Measurements from ENCODE around the gene SEC22A.

The SEC22A gene

DNA sequence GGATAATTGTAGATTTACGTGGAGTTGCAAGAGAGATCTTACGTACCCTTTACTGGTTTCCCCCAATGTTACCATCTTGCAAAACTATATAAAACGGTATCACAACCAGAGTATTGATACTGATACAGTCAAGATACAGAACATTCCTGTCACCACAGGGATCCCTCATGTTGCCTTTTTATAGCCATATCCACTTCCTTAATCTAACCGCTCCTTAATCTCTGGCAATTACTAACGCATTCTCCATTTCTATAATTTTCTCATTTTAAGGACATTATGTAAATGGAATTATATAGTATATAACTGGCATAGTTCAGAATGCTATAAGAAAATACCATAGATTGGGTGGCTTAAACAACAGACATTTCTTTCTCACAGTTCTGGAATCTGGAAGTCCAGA is 61.1 kb downstream of the SEC22A start:
- DNase-seq (ENCODE audit: low read depth, low spot score) = no peak

DNA sequence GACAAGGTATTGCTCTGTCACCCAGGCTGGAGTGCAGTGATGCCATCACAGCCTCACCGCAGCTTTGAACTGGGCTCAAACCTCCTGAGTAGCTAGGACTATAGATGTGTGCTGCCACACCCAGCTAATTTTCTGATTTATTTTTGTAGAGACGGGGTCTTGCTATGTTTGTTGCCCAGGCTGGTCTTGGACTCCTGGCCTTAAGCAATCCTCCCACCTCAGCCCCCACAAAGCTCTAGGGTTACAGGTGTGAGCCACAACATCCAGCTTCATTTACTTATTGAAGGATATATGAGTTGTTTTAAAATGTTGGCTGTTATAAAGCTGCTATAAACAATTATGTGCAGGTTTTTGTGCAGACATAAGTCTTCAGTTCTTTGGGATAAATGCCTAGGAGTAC is 62.2 kb downstream of the SEC22A start:
- DNase-seq (ENCODE audit: low read depth, low spot score) = no peak

DNA sequence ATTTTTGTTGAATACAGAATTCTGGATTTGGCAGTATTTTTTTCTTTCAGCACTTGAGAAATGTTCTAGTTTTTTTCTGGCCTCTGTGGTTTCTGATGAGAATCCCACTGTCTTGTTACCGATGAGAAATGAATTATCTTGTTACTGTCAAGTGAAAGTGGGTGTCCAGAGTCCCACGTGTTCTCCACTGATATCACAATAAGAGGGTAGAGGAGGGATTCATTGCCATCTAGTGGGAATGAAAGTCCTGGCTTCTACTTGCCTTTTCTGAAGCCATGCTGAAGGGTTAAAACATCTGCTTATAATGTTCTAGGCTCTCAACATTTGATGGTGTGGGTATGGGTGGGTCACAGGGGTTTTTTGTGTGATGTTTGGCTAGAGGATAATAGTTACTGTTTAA is 66.1 kb downstream of the SEC22A start:
- DNase-seq (ENCODE audit: low read depth, low spot score) = no peak

DNA sequence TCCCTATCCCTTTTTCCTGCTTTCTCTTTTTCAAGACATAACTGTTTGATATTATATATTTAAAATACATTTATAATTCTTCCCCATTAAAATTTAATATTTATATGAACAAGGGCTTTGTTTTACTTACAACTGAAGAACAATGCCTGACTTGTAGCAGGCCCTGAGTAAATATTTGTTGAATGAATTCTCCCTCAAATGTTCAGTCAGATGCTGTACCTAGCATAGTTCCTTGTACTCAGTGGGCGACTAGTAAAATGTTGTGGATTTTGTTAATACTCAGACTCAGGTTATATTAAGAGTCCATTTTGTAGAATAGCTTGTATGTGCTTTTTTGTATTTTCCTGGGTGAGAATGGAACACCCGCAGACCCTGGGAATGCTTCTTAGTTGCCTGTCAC is 69.1 kb downstream of the SEC22A start:
- no peak for DNase-seq (ENCODE audit: low read depth, low spot score)

DNA sequence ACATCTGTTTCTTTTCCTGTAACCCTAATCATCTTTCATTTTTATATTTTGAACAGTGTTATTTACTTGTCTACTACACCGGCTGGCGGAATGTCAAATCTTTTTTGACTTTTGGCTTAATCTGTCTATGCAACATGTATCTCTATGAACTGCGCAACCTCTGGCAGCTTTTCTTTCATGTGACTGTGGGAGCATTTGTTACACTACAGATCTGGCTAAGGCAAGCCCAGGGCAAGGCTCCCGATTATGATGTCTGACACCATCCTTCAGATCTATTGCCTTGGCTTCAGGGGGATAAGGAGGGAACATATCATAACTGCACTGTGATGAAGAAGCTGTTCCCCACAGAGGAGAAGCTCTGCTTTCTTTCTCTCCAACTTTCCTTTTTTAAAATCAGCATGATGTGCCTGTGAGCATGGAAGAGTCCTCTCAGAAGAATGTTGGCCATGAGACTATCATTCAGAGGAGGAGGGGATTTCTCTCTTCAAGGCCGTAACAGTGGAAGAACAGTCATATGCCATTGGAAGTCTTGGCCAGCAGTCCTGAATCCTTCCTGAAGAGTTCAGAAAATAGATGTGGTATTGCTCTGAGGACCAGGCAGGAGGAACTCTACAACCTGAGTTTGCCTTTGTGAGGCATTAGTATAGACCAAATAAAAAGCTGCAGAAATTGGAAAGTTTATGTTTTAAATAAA is 69.9 kb downstream of the SEC22A start:
- DNase-seq (ENCODE audit: low read depth, low spot score) = no peak

DNA sequence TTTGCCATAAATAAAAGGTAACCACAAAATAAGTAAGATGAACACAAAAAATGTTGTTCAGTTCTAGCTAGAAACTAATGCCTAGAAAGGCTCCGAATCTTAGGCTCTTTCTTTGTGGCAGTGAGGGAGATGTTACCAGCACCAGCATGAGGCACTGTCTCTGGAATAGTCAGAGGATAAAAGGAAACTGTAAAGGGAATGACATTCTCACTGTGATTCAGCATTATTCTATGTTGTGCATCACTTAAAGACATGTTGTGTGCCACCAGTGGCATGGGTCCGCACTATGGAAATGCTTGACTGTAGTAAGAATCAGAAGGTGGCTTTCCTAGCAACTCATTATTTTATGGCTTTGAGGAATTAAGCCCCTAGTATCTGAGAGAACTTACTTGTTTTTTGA is 70.8 kb downstream of the SEC22A start:
- no peak for DNase-seq (ENCODE audit: low read depth, low spot score)

DNA sequence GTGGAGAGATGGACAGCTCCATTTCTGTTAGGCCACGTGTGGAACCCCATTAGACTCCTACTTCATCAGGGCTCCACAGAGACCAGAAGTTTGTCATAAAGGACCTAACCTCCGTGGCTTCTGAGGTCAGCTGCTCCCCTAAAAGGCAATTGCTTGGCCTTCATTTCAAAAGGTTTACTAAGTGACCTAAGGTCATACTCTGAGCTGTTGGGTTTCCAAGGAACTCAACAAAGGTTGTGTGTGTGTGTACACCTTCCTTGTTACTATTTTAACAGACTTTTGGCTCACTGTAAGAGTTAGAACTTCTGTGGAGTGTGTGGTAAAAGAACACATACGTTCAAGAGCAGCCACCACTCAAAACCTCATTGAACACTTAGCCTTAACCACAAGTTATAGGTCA is 73.9 kb downstream of the SEC22A start:
- DNase-seq (ENCODE audit: low read depth, low spot score) = no peak

DNA sequence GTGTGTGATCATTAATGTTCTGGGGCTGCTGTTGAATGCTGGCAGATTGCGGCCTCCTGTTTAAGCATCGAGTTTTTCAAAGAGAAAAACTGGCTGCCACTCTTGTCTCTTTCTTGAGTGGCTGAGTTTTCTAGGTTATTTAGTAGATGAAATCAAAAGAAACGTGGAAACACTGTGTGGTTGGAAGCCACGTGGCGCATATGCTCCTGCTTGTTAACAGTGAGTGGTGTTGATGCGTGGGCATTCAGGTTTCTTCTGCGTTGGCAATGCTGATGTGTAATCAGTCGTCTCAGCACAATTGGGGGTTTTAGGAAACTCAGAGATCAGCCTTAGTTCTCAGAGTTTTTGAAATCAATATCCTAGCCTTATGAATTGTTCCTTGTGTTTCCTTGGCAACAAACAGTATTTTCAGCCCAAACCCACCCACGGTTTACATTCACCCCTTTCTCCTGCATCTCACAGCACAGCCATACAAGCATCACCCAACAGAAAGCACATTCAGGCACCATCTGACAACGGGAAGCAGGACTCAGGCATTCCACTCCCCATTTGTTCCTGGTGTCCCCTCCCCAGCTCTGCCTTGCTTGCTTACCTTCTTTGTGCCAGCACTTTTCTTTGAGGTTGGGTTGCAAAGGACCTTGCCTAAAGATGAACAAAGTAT is 74.7 kb downstream of the SEC22A start:
- DNase-seq (ENCODE audit: low read depth, low spot score) = no peak

DNA sequence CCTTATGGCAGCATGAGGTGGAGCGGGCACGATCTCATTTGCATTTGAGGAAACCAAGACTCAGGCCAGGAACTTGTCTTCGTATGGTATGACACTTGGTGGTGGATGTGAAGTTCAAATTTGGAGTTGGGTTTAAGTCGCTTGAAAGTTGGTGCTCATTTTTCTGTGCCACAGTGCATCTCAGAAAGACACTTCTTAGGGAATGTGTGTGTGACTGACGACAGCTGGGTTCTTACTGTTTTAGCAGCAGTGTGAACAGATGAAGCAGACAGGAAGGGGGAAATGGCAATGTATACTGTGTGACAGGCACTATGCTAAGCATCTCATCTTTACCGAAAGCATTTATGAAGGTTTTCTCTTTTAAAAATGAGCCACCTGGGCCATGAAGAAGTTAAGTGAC is 75.4 kb downstream of the SEC22A start:
- no peak for DNase-seq (ENCODE audit: low read depth, low spot score)

DNA sequence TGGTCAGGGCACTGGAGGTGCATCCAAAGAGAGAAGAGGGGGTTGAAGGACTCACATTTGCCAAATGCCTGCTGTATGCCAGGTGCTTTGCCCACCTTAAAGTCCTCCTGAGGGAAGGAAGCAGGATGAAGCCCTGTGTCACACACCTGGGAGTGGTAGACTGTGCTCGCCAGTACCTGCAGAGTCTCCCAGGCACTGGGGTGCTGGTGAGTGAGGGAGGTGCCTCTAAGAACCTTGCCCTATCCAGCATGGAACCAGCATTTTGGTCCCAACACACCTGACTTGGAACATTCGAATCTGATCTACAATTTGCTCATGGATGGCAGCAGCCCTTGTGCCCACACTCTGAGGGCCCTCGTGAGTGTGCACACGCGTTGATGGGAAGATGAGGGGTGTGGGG is 76.7 kb downstream of the SEC22A start:
- DNase-seq (ENCODE audit: low read depth, low spot score) = no peak

DNA sequence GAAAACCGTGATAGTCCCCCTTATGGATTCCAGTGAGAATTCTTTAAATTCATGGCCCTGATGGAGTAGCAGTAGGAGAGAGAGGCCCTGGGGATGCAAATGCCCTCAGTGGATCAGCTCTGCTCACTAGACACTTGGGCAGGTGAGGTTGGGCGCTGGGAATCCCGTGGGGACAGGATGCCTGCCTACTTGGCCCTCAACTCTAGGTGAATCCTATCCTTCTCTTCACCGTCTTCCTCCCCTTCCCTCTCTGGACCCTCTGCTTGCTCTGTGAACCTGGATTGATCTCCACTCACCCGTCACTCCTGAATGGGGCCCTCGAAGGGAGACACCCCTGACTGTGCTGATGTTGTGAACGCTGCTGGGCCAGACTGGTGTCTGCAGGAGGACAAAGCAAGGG is 77.4 kb downstream of the SEC22A start:
- no peak for DNase-seq (ENCODE audit: low read depth, low spot score)

DNA sequence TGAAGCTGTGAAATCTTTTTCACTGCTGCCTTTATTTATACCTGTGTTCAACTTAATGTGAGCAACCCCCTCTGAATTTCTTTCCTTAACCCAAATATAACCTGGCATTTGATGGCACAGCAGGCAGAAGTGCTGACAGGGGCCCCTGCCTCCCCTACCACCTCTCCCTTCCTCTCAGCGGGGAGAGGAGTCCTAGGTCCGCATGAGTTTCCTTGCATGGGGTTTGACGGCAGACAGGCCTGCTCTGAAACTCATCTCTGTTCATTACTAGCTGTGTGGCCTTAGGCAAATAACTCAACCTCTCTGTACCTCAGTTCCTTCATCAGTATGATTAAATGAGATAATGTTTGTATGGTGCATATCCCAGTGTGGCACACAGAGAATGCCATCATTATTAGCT is 79.7 kb downstream of the SEC22A start:
- DNase-seq (ENCODE audit: low read depth, low spot score) = no peak

DNA sequence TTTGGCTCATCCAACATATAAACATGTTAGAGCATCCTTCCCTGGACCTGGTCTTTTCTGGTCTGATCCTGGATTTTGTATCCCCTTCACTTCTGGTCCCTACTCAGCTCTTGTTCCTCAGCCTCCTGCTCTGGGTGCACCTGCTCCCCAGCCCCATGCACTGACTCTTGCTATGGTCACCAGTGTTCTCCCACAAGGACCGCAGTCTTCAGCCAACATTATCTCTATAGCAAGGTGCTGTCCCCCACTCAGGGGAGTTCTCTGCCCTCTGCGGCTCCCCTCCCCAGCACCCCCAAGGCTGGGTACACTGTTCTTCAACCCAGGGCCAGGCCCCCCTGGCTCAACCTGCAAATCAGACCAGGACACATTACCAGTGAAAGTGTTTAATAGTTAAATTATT is 80.2 kb downstream of the SEC22A start:
- no peak for DNase-seq (ENCODE audit: low read depth, low spot score)

DNA sequence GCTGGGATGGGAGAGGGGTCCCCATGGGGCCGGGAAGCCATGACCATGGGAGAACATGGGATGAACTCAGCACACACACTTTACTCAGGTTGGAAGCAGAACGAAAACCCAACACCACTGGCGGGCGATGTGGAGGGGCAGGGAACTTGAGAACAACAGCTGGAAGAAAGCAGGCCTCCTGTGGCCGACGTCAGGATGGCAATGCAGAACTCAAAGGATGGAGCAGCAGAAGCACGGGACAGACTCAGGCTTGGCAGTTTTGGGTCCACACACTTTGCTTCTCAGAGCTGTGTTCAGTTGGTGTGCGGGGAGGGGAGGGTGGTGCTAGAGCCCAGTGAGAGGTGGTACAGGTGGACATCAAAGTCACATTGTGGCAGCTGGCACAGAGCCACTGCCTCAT is 80.7 kb downstream of the SEC22A start:
- no peak for DNase-seq (ENCODE audit: low read depth, low spot score)

DNA sequence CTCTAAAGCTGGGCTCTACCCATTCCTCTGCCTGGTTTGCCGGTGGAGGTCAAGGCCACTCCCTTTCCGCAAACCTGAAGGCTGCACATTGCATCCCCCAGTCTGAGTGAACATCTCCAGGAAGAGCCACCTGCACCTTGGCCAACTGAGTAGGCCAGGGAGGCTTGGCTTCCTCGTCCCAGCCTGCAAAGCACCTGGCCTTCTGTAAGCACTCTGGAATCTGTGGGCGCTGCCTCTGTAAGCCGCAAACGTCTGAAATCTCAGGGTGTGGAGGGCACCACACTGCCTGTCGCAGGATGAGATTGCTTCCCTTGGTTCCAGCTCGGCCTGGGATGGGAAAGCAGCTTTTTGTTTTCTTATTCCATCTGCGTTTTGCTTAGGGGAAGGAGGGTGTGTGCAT is 81.3 kb downstream of the SEC22A start:
- DNase-seq (ENCODE audit: low read depth, low spot score) = no peak

DNA sequence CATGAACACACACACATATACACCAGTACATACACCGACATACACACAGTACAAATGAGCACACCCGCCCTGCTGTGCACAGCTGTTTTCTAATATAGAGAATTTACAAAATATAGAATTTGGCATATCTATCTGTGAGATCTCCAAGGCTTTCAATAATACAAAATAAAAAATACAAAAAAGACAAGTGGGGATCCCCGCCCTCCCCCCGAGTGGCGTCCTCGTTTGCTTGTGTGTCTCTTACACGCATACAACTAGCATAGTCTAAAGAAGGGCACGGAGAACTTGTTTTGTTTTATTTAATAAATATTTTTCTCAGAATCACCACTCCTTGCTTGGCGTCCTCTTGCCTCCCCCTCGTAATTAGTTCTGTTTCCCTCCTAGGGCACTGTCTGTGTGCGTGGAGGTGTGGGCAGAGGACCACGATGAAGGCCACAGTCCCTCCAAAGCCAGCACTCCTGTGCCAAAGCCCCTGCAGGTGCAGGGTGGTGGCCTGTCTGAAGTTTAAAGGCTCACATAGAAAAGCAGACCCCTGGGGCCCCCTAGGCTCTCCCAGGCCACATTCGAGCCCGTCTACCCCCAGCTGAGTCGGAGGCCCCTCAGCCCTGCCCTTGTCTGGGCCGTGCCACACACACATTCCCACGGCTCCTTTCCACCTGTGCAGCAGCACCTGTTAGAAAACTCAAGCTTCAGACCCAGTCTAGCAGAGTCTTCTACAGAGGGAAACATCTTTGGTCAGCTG is 82.1 kb downstream of the SEC22A start:
- DNase-seq (ENCODE audit: low read depth, low spot score) = peak; percentile 0

DNA sequence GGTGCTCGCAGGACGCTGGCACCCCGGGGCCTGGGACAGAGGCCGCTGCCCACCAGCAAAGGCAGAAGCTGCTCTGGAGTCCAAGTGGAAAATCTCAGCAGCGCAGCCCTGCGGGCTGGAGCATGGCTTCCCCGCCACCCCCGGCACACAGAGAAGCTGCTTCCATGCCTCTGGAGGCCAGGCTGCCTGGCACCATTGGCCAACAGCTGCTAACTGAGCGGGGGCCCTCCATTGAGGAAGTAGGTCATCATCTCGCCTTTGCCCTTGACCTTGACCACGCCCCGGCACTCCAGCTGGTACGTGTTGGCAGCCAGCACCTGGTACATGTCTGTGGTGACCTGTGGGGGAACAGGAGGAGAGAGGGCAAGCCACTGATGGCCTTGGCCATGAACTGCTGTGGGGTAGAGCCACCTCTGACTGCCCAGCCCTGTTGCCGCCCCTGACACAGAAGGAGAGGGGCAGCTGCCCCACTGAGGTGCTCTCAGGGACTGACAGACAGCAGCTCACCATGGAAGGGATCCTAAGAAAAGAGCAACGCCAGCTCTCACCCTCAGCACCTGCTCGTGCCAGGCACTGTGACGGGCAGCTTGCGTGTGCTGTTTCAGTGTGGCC is 82.8 kb downstream of the SEC22A start:
- no peak for DNase-seq (ENCODE audit: low read depth, low spot score)

DNA sequence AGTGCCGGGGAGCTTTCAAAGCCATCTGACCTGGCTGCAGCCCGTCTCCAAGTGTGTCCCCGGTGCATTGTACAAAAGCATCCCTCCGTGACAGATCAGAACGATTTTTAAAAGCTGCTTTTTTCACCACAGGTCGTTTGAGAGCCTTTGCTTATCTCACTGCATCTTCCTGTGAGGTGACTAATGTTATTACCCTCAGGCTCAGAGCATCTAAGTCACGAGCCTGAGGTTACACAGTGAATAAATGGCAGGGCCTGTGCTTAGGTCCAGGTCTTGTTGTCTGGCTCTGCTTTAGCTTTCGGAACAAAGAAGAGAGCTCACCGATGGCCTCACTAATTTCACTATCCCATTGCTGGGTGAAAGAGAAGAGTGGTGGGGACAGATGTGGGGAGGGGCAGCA is 83.3 kb downstream of the SEC22A start:
- peak; percentile 4 for DNase-seq (ENCODE audit: low read depth, low spot score)

DNA sequence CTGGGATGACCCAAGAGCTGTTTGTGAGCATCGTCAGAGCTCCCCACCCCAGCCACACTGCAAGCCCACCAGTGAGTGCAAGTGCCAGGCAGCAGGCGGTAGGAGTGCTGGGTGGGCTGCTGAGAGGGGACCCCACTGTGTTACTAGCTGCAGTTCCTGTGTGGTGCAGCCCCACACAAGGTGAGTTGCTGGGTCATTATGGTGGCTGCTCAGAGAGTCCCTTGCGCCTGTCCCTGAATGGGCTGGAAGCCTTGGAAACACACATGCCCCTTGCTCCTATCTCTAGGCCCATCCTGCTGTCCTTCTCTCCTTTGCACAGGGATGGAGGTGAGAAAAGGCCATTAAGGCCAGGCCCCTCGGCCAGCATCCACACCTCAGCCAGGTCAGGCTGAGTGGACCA is 83.7 kb downstream of the SEC22A start:
- no peak for DNase-seq (ENCODE audit: low read depth, low spot score)

DNA sequence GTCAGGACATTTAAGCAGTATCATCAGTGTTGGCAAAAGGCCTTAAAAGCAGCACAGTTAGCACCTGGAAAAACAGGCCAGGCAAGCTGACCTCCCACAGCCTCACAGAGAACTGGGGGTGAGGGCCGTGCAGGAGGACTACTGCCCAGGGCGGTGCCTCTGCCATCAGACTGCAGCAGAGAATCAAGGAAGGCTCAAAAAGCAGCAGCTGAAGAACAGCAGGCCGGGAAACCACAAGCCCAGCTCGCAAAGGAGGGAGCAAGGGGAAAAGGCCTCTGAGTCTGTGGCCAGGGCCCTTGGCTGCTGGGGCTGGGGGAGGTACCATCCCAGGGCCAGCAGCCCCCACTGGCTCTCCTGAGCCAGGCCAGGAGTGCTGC is 84.2 kb downstream of the SEC22A start:
- DNase-seq (ENCODE audit: low read depth, low spot score) = peak; percentile 36

DNA sequence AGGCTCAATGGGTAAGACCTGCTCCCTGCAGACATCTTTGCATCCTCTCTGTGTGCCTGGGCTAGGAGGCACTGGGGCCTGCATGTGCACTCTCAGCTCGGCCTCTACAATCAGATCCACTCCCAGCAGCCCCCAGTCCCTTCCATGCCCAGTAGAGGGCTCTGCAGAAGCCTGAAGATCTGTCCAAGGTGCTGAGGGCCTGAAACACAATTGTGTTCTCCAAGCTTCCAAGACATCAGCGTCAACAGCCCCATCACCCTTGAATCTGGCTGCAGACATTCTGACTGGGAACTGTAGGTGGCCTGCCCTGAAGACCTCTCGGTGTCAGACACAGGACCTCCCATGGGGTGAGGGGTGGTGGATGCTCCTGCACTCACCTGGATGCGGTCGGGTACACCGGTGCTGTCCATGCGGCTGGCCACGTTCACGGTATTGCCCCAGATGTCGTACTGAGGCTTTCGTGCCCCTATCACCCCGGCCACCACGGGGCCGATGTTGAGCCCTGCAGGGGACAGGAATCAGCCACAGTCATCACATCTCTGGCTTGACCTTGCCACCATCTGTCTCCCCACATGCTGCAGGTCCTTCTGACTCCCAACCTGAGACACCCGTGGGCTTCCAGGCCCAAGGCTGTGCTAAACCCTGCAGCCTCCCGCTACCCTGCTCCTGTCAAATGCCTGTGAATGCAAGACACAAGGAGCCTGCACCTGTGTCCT is 84.7 kb downstream of the SEC22A start:
- peak; percentile 83 for DNase-seq (ENCODE audit: low read depth, low spot score)
